Keratinocyte (primary cell): ENCODE data around the gene MZB1.

Source experiments
- EZH2 ChIP-seq: IDR thresholded peaks from one replicate; pipeline ENCODE4 v1.6.1; 2012; ENCODE audit warnings: inconsistent platforms, mild to moderate bottlenecking, low read length, moderate library complexity
- TF ChIP-seq, protein P1 (sequence below), 3 experiments: IDR thresholded peaks in 1 of 3; conservative IDR thresholded peaks in 1 of 3; optimal IDR thresholded peaks in 1 of 3; 2 replicates in 2 of 3; 3 replicates in 1 of 3; pipeline versions ENCODE3 to v1.5.1; 2011; ENCODE audit warnings: low read length in 3 of 3, mild to moderate bottlenecking in 3 of 3, moderate library complexity in 2 of 3, control low read depth in 1 of 3, inconsistent platforms in 1 of 3; ENCODE audit not compliant: insufficient read depth in 2 of 3; ENCODE audit errors: extremely low read depth in 1 of 3

DNA sequence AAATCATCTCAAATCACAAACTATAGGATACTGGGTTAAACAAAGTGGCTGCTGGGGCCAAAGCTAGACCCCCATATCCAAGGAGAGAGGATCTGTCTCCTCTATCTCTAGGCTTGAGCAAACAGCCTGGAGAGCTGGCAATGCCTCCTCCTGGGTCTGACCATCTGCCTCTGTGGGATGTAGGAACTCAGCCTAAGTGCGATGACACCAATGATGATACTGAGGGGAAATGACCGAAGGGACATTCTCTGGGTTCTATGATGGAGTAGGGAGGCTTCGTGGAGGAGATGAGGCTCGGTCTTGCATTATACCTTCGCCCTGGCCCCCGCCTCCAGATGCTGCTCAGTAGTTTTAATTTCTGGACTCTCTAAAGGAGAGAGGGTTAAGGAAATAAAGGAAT is 23.4 kb upstream of the MZB1 start:
- TF ChIP-seq, protein P1, sequence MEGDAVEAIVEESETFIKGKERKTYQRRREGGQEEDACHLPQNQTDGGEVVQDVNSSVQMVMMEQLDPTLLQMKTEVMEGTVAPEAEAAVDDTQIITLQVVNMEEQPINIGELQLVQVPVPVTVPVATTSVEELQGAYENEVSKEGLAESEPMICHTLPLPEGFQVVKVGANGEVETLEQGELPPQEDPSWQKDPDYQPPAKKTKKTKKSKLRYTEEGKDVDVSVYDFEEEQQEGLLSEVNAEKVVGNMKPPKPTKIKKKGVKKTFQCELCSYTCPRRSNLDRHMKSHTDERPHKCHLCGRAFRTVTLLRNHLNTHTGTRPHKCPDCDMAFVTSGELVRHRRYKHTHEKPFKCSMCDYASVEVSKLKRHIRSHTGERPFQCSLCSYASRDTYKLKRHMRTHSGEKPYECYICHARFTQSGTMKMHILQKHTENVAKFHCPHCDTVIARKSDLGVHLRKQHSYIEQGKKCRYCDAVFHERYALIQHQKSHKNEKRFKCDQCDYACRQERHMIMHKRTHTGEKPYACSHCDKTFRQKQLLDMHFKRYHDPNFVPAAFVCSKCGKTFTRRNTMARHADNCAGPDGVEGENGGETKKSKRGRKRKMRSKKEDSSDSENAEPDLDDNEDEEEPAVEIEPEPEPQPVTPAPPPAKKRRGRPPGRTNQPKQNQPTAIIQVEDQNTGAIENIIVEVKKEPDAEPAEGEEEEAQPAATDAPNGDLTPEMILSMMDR (optimal IDR thresholded peaks at IDR 0.05 in 1 of 3, IDR thresholded peaks at IDR 0.05 in 1 of 3, conservative IDR thresholded peaks at IDR 0.05 in 1 of 3; ENCODE audit: extremely low read depth in 1 of 3, insufficient read depth in 2 of 3, low read length in 3 of 3), result no peak
- no peak for TF ChIP-seq EZH2
